EH (cell line): ENCODE measurements around the gene SUSD3.
"Not testable (repeated sequence)": the region's sequence is repeated elsewhere in the genome, so short reads cannot be mapped to it uniquely, and the experiment has no call there.

ENCODE experiments used
- DNase-seq: peaks from one replicate; pipeline ENCODE4 v3.0.0-alpha.2; 2015; ENCODE audit warnings: low read depth

Gene SUSD3

DNA sequence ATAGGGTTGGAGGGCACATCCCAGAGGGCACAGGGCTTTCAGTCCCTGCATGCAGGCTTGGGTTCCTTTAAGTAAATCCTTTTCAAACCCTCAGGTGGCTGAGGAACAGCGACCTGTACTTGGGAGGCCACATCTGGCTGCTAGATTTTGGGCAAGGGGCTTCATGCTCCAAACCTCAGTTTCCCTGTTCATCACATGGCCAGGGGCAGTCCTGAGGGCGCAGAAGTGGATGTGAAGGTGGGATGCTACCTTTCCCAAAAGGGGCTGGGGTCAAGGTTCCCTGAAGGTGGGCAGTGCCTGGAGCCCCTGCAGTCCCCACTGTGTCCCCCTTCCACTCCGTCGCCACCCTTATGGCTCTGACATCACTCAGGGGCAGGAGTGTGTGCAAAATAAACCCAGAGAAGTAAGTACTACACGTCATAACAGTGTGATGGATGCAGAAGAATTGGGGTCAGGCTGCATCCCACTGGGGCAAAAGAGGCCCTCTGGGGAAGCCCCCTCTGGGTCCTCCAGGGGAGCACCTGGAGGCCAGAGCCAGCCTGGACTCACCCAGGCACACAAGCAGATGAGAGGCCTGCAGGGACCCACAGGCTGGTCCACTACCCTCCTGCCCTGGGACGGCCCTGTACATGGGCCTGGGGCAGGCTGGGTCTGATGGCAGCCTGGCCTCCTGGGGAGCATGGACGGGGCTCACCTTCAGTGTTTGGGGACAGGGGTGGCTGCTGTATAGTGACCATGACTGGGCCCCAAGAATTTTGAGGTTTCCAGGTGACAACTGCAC, 35.6 kb downstream of the SUSD3 start:
- no peak for DNase-seq

DNA sequence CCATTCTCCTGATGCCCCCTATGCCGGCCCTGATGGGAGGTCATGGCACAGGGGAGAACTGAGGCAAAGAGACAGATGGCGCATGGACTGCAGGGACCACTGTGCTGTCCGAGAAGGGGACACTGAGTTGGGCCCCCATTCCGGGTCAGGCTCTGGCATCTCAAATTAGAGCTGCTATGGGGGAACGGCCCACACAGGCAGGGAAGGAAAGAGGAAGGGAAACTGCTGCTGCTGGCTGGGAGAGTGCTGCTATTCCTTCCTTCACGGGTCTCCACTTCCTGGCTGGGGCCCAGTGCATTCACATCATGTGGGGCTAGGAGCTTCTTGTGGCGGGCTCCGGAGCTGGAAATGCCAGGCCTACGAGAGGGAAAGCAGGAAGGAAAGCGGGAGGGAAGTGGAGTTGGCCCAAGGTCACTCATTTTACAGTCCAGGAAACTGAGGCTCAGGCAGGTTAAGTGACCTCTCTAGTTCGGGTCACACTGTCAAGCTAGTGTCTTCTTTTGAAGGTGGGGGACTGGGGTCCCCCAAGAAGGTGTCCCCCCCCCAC, 36.2 kb downstream of the SUSD3 start:
- DNase-seq = no peak

DNA sequence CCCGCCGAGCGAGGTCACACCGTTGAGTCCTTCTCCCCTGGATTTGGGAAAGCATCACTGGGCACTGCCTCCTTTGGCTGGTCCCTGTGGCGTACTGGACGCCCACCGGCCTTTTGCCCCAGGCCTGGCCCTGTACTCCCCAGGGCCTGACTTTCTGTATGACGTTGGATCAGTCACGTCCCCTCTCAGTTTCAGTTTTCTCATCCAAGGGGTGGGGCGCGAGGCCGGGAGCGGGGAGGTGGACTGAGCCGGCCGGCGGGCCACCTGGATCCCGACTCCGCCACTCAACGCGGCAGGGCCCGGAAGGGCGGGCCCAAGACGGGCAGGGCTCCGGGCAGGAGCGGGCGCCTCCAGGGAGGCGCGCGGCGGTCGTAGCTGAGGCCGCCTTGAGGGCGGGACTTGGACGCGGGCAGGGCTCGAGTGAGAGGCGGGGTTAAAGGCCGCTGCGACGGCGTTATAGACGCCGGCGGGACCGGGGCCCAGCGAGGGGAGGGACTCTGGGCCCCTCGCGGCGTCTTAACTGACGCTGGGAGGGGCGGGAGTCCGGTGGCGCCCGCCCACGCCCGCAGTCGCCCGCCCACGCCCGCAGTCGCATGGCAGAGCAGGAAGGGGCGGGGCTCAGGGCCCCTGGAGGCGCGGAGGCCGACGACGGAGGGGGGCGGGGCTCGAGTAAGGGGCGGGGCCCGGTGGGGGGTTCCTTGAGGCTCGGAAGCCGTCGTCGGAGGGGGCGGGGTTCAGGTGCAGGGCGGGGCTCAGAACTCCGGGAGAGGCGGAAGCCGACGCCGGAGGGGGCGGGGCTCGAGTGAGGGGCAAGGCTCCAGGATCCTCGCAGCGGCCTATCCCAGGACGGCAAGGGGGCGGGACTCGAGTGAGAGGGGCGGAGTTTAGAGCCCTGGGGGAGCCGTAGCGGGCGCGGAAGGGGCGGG, 37.0 kb downstream of the SUSD3 start:
- DNase-seq = peak; percentile 99

DNA sequence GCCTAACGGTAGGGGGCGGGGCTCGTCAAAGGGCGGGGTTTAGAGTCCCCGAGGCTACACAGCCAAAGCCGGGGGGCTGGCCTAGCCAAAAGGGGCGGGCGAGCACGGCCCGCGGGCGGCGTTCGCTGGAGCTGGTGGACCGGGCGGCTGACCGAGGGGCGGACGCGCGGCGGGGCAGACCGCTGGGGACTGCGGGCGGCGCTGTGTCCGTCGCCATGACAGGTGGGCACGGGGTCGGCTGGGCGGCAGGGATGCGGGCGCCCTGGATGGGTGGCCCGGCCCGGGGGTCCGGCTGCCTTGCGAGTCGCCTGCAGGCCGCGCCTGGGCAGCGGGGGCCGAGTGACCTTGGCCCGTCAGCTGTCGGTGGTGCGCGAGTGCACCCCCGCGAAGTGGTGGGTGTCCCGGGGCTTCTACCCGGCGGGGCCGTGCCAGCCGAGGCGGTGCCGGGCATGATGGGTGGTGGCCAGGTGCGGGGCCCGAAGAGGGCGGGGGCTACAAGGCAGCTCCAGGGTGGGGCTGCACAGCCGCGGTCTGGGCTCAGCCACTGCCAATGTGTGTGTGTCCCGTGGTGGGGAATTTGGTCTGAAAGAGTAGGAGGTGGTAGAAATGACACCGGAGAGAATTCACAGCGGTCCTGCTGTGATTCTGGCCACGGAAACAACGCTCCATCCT, 37.8 kb downstream of the SUSD3 start, which contains the start of gene CARD19:
CARD19 (plus strand) TSS at position 87 of the 672 bp plus-strand sequence; CDS start at position 216, 129 bp downstream.
- DNase-seq = peak; percentile 42

DNA sequence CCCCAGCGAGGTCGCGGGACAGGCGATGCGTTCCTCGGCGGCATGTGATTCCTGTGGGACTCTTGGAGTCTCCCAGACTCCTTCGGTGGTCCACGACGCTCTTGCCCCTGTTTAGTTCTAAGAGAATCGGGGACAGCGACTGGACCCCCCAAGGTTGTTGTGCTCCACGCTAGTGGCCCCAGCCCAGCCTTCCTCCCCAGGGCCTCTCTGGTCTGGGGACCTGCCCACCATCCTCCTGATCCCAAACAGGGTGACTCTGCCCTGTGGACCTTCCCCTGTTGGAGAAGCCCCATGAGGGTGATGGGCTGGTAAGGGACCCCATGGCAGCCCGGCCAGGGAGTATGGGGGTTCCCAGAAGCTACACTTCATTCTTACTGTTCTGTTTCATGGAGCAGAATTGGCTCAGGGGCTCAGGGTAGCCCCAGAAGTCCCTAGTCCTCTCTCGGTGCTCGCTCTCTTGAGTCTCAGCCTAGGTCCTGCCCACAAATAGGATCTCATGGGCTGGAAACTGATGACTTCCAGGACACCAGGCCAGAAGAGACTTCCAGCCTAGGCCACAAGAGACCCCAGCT, 38.4 kb downstream of the SUSD3 start:
- DNase-seq = no peak

DNA sequence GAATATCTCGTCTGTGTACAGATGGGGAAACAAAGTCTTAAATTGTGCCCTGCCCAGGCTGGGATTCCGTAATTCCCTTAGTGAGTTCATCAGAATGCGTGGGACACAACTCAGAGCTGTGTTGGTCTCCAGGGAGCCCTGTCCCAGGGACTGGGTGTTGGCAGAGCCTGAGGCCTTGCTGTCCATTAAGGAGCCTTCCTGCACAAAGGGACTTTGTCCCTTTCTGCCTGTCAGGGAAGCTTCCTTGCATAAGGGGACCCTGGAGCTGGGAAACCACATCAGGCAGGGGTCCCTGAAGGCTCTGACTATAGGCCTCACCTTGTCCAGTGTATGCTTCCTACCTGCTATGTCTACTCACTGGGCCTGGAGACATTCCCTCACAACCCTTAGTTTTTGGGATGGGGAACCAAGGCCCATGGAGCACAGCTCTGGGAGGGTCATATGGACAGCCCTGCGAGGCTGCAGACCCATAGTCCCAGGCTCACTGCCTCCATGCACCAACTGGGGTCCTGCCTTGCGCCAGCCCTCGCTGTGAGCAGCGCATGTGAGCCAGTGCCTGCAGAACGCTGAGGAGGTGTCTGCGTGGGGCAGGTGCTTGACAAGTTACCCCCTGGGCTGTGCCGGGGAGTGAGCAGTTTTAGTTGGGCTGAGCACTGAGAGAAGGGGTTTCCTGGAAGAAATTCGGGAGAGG, 39.2 kb downstream of the SUSD3 start:
- DNase-seq = peak; percentile 21

DNA sequence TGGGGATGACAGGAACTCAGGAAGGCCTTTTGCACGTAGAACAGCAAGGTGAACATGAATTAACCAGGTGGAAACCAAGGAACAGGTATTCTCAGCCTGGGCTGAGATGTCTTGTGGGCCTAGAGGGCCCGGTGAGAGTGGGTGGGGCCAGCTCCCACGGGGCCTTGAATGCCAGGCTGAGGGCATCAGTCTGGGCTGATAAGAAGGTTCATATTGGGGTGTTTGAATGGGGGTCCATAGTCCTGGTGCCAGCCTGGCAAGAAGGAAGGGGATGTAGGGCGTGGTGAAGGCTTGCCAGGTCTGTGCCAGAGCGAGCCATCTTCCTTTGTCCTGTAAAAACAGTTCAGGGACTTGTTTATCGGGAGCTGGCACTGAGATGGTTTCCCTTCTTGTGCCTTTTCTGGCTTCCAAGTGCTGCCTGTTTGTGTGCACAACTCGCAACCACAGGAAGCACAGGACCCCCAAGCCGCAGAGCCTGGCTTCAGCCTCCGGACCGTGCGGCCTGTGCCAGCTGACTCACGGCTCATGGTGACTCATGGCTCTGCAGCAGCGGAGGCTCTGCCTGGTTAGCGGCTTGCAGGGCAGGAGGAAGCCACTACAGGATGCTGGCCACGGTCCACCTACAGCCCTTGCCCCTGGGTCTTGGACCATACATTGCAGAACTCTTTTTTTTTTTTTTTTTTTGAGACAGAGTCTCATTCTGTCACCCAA, 39.9 kb downstream of the SUSD3 start:
- DNase-seq = peak; percentile 99

DNA sequence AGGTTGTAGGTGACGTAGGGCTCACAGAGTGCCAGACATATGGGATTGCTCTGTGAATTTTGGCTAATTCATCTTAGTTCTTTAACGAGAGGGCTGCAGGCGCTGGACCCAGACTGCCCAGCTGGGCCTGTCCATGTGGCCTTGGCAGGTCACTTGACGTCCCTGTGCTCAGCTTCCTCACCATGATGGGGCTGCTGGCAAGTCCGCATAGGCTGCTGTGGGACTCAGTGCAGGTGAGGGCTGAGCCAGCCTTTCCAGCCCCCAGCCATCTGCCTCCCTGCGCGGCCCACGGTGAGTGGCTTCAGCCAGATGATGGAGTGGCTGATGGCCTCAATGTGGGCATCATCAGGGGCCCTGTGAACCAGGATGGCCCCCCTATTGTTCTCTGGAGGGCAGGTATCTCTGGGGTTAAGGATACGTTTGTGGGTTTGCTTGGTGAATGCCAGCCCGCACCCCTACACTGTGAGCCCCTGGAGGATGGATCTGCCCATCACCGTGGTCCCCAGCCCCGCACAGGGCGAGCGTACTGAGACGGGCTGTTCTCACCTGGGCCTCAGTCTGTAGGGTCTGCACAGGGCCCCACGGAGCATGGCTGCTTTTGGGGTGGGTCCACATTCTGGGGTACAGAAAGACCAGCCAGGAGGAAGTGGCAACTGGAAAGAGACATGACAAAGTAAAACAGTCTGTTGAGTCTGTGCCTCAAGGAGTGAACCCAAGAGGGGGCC, 41.2 kb downstream of the SUSD3 start:
- DNase-seq = no peak

DNA sequence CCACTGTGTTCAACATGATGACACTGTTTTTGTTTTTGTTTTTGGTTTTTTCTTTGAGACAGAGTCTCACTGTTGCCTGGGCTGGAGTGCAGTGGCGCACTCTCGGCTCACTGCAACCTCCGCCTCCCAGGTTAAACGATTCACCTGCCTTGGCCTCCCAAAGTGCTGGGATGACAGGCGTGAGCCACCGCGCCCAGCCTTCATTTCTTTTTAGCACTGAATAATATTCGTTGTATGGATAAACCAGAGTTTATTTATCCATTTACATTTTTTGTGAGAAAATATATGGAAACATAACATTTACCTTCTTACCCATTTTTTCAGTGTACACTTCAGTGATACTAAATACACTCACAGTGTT, 41.8 kb downstream of the SUSD3 start:
- DNase-seq = no peak

DNA sequence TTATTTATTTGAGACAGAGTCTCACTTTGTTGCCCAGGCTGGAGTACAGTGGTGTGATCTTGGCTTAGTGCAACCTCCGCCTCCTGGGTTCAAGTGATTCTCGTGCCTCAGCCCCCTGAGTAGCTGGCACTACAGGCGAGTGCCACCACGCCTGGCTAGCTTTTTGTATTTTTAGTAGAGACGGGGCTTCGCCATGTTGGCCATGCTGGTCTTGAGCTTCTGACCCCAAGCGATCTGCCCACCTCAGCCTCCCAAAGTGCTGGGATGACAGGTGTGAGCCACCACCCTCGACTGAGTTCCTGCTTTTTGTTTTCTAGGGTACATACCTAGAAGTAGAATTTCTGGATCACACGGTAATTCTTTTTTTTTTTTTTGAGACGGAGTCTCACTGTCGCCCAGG, 42.6 kb downstream of the SUSD3 start:
- DNase-seq = not testable (repeated sequence)

DNA sequence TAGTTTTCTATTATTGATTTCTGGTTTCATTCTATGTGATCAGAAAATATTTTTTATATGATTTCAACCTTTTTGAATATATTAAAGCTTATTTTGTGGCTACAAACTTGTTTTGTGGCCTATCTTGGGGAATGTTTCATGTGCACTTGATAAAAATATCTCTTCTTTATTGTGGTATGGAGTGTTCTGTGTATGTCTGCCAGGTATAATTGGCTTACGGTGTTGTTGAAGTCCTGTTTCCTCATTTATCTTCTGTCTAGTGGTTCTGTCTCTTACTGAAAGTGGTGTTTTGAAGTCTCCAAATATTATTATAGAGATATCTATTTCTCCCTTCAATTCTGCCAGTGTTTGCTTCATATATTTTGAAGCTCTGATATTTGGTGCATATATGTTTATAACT, 47.1 kb downstream of the SUSD3 start:
- DNase-seq = no peak

DNA sequence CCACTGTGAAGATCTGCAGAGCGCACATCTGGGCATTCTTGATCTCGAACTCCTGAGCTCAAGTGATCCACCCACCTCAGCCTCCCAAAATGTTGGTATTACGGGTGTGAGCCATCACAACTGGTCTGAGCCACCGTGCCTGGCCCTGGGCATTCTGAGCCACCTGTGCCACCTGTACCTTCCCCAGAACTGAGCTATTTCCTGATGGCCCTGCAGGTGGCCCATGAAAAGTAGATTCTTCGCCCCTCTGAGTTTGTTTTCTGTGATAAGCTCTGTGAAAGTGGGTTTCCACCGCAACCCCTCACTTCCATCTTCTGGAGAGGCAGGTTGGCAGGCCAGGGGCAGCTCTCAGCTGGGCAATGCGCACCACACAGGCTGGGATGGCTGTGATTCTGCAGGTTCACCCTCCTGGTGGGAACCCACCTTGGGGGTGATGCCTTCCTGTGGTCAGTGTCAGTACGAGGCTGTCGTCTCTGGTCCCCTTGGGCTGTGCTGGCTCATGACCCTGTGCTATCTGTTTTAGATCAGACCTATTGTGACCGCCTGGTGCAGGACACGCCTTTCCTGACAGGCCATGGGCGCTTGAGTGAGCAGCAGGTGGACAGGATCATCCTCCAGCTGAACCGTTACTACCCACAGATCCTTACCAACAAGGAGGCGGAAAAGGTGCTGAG, 48.8 kb downstream of the SUSD3 start:
- no peak for DNase-seq

DNA sequence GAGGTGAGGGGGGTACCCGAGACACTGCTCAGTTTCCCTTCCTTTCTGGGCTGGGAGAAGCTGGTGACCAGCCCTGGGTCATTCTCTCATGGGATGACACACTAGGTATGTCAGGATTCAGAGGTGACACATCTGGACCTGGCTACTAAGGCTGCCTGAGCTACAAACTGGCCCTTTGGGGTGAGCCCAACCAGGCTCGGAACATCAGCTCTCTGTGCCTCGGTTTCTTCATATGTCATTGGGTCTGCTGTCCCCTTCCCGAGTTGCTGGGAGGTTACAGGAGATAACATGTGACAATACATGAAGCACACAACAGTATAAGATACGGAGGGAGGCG, 49.3 kb downstream of the SUSD3 start:
- DNase-seq = no peak

DNA sequence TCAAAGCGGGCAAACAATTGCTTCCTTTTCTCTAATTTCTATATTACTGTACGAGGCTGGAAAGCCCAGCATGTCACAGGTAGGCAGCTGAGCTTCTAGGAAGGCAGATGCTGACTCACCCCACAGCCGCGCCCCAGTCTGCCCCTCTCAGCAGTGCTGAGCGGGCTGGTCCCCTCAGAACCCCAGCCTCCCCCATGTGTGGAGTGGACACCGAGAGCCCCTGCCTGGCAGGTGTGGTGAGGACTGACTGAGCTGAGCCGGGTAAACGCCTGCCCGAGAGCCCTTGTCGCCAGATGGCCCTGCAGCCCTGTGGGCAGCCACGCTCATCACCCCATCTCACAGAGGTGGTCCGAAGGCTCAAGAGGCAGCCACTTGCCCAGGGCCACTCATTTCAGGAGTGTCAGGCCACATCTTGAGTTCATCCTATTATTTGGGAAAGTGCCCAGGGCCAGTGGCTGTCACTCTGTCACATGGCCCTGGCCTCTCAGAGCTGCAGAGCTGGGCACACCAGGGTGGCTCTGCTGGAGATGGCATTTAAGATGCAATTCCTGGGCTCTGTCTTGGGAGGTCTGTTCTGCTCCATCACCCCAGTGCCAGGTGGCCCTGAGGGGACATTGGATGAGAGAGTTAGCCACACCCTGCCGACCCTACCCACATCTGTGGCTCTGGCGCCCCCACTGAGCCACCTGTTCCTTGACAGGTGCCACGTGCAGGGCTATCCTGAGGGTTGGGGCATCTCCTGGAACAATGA, 50.0 kb downstream of the SUSD3 start:
- no peak for DNase-seq

DNA sequence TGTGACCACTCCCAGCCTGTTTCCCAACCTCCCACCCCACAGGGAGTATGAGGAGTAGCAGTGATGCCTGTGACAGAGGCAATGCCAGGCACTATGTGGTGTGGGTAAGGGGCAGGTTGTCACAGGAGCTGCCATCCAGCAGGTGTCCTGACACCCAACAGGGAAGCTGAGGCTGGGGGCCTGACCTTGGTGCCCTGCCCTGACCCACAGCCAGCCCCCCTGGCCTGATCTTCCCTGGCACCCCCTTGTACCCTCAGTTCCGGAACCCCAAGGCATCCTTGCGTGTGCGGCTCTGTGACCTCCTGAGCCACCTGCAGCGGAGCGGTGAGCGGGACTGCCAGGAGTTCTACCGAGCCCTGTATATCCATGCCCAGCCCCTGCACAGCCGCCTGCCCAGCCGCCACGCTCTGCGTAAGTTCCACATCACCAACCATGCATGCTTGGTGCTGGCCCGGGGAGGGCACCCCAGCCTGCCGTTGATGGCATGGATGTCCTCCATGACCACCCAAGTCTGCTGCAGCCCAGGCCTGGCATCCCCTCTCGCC, 51.9 kb downstream of the SUSD3 start:
- no peak for DNase-seq

DNA sequence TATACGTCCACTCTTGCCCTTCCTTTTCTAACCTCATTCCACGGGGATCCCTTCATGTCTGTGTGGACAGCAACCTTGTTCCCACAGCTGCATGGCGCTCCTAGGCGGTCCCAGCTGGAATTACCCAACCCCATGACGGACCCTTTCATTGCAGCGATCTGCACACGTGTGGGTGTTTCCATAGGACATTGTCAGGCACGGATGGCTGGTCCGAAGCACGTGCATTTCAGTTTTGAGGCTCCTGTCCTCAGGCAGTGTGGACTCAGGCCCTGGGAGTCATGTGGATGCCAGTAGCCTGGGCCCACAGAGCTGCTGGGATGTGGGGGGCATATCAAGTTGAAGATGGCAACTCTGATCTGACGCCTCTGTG, 52.5 kb downstream of the SUSD3 start:
- DNase-seq = no peak

DNA sequence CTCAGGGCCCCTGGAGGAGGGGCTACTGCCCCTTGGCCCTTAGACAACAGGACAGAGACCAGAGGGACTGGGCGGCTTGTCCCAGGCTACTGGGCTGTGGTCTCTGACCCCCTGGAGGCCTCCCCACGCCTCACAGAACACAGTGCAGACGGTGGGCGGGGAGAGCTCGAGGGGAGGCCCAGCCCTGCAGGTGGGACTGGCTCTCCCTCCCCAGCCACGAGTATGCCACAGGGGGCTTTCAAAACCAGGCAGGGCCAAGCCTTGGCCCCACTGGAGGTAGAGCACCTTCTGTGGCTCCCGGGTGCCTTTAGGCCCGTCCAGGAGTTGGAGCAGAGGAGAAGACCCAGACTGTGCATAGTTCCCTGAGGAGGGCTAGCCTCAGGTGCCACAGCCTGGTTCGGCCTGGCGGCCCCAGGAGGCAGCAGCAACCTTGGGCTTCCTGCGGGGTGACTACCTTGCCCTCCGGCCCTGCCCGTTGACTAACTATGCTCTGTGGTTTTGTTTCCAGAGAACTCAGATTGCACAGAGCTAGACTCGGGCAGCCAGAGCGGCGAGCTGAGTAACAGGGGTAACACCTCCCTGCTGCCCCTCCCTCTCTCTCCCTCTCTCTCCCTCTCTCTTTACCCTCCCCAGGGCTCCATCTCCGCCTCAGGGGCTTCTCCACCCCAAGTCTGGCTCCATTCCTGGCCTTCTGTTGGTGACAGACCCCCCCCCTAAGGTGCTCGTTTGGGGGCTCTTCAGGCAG, 53.0 kb downstream of the SUSD3 start:
- peak; percentile 45 for DNase-seq
